Ishikawa (cell line): ENCODE data around the gene ASB9.

ENCODE experiments used
- CEBPB ChIP-seq: IDR thresholded peaks from 2 replicates; pipeline ENCODE4 v1.6.1; 2012
- CREB1 ChIP-seq: IDR thresholded peaks from 2 replicates; pipeline ENCODE4 v1.6.1; 2012; ENCODE audit warnings: low read depth
- EP300 ChIP-seq: IDR thresholded peaks from 2 replicates; pipeline ENCODE4 v1.6.1; 2012; ENCODE audit warnings: borderline replicate concordance
- FOXM1 ChIP-seq: IDR thresholded peaks from 2 replicates; pipeline ENCODE4 v1.6.1; 2012; ENCODE audit warnings: low read depth, borderline replicate concordance
- MAX ChIP-seq: IDR thresholded peaks from 2 replicates; pipeline ENCODE4 v1.6.1; 2012
- NFIC ChIP-seq: IDR thresholded peaks from 2 replicates; pipeline ENCODE4 v1.6.1; 2012
- RAD21 ChIP-seq: IDR thresholded peaks from 2 replicates; pipeline ENCODE4 v1.6.1; 2012; ENCODE audit warnings: low read depth
- REST ChIP-seq: IDR thresholded peaks from 2 replicates; pipeline ENCODE4 v1.6.1; 2012; ENCODE audit warnings: low read depth, mild to moderate bottlenecking
- TAF1 ChIP-seq: IDR thresholded peaks from 2 replicates; pipeline ENCODE4 v1.6.1; 2012; ENCODE audit warnings: low read depth, mild to moderate bottlenecking
- TCF12 ChIP-seq: IDR thresholded peaks from 2 replicates; pipeline ENCODE4 v1.6.1; 2012; ENCODE audit warnings: low read depth
- TEAD4 ChIP-seq: IDR thresholded peaks from 2 replicates; pipeline ENCODE4 v1.6.1; 2012
- YY1 ChIP-seq: IDR thresholded peaks from 2 replicates; pipeline ENCODE4 v1.6.1; 2012; ENCODE audit warnings: low read depth
- ZBTB7A ChIP-seq: IDR thresholded peaks from 2 replicates; pipeline ENCODE4 v1.6.1; 2012; ENCODE audit warnings: low read depth
- TF ChIP-seq, protein P1 (sequence below): IDR thresholded peaks from 2 replicates; pipeline ENCODE4 v1.6.1; 2012

The ASB9 gene

DNA sequence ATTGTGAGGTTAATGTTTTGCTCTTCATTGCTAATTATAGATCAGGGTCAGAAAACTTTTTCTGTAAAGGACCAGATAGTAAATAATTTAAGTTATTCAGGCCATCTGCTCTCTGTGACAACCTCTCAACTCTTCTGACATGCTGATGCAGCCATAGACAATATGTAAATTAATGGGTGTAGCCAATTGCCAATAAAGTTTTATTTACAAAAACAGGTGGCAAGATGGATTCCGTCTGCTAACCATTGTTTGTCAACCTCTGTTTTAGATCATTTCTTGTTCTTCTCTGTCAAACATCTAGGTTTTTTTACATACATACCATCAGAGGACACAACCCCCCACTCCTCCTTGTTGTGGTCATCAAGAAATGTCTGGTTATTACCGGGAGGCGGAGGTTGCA, 33.7 kb downstream of the ASB9 start:
- TF ChIP-seq CEBPB, result no peak

DNA sequence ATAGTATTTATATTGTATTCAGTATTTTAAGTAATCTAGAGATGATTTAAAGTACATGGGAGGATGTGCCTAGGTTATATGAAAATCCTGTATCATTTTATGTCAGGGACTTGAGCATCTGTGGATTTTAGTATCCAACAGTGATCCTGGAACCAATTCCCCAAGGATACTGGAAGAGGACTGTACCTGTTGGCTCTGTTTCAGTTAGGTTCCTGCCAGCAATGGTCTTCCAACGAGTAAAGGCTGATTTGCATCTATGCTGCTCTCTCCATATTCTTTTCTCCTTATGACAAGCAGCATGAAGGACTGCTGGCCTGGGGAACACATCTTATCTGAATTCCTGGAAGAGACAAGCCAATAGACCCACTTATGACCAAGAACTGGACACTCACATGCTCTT, 34.9 kb downstream of the ASB9 start:
- TF ChIP-seq EP300 (no peak), MAX (no peak), FOXM1 (no peak)

GRCh38 chrX:15233416-15234015, 36.4 kb downstream of the ASB9 start:
- TF ChIP-seq YY1 (no peak), TEAD4 (no peak), ZBTB7A (no peak), NFIC (no peak), FOXM1 (no peak), CREB1 (no peak), CEBPB (no peak), REST (no peak), RAD21 (no peak), TCF12 (no peak)
- TF ChIP-seq, protein P1, sequence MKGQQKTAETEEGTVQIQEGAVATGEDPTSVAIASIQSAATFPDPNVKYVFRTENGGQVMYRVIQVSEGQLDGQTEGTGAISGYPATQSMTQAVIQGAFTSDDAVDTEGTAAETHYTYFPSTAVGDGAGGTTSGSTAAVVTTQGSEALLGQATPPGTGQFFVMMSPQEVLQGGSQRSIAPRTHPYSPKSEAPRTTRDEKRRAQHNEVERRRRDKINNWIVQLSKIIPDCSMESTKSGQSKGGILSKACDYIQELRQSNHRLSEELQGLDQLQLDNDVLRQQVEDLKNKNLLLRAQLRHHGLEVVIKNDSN, result no peak

- peak; percentile 65 for TF ChIP-seq REST
- no peak for TF ChIP-seq CEBPB
Measured at GRCh38 chrX:15224747-15225146, 45.1 kb downstream of the ASB9 start.

- TF ChIP-seq RAD21 (no peak), MAX (no peak), TEAD4 (no peak)
Measured at GRCh38 chrX:15221321-15221720, 48.6 kb downstream of the ASB9 start.

DNA sequence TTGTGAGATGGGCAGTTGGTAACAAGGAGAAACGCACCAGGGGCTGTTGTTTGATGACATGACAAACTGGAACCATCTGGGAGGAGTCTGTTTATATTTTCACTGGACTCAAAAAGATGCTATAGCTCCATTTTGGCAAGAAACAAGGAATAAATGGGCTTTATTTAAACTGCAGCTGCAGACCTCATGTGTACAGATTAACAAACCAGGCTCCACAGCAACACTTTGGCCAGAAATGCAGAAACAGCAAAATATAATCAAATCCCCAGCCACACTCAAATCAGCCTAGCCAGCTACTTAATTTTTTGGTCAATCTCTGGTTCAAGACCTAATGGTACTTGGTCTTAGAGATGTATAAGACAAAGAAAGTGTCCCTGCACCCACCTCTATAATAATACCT, 52.7 kb downstream of the ASB9 start:
- no peak for TF ChIP-seq CEBPB
- TF ChIP-seq REST, result no peak

- TF ChIP-seq TAF1 (no peak), FOXM1 (no peak), CEBPB (no peak), CREB1 (no peak), RAD21 (no peak), EP300 (no peak), REST (no peak), TCF12 (no peak)
Measured at GRCh38 chrX:15216280-15216679, 53.6 kb downstream of the ASB9 start.
